Hepatocyte (in vitro differentiated cells): ENCODE results near the gene ARMC7. TPM values are rescaled to one million over a fixed set of nuclear protein-coding genes. Genes with fewer than 3 reads are reported as not detected.
"Not testable (repeated sequence)": the region's sequence is repeated elsewhere in the genome, so short reads cannot be mapped to it uniquely, and the experiment has no call there.

Experiments
- DNase-seq: peaks from one replicate; pipeline ENCODE4 v3.0.0-alpha.2; 2016; ENCODE audit warnings: low spot score
- H2AFZ ChIP-seq: fragments of 200-600 bp; sonication (generic); 2 replicates; pipeline ENCODE4 v1.6.0; 2016; ENCODE audit warnings: antibody characterized with exemption, mild to moderate bottlenecking
- H3K27ac ChIP-seq: fragments of 200-600 bp; sonication (generic); 2 replicates; pipeline ENCODE4 v1.5.1; 2016; ENCODE audit warnings: mild to moderate bottlenecking
- H3K27me3 ChIP-seq: fragments of 200-600 bp; sonication (generic); 2 replicates; pipeline ENCODE4 v1.6.1; 2016
- H3K36me3 ChIP-seq: fragments of 200-600 bp; sonication (generic); replicated peaks from 2 replicates; pipeline ENCODE4 v1.5.1; 2016; ENCODE audit warnings: low read depth; ENCODE audit not compliant: insufficient read depth
- H3K4me1 ChIP-seq: fragments of 200-600 bp; sonication (generic); 2 replicates; pipeline ENCODE4 v1.5.1; 2016; ENCODE audit warnings: mild to moderate bottlenecking, moderate library complexity; ENCODE audit not compliant: insufficient read depth
- H3K4me2 ChIP-seq: fragments of 200-600 bp; sonication (generic); 2 replicates; pipeline ENCODE4 v1.6.0; 2016
- H3K4me3 ChIP-seq: fragments of 200-600 bp; sonication (generic); 2 replicates; pipeline ENCODE4 v1.5.1; 2016; ENCODE audit warnings: mild to moderate bottlenecking
- H3K79me2 ChIP-seq: fragments of 200-600 bp; sonication (generic); 2 replicates; pipeline ENCODE4 v1.6.0; 2017; ENCODE audit warnings: mild to moderate bottlenecking
- H3K9me2 ChIP-seq: fragments of 200-600 bp; sonication (generic); replicated peaks from 2 replicates; pipeline ENCODE4 v1.6.0; 2017; ENCODE audit warnings: mild to moderate bottlenecking; ENCODE audit not compliant: insufficient read depth
- H3K9me3 ChIP-seq: fragments of 200-600 bp; sonication (generic); 2 replicates; pipeline ENCODE4 v1.5.1; 2016; ENCODE audit warnings: low read depth, mild to moderate bottlenecking
- H4K20me1 ChIP-seq: fragments of 200-600 bp; sonication (generic); 2 replicates; pipeline ENCODE4 v1.6.0; 2016; ENCODE audit warnings: mild to moderate bottlenecking; ENCODE audit not compliant: insufficient read depth, poor library complexity, severe bottlenecking
- EZH2 ChIP-seq: fragments of 200-600 bp; sonication (generic); IDR thresholded peaks from 2 replicates; pipeline ENCODE4 v1.6.1; 2016; ENCODE audit warnings: antibody characterized with exemption, mild to moderate bottlenecking, borderline replicate concordance
- EZH2phosphoT487 ChIP-seq: fragments of 200-600 bp; sonication (generic); IDR thresholded peaks from one replicate; pipeline ENCODE4 v1.6.1; 2018; ENCODE audit warnings: antibody characterized with exemption, mild to moderate bottlenecking, low read depth, moderate library complexity; ENCODE audit not compliant: unreplicated experiment, severe bottlenecking
- WGBS: methylation state at CpG from one replicate; pipeline ENCODE4 v1.1.6; 2016; ENCODE audit warnings: low lambda C conversion rate; ENCODE audit errors: missing lambda C conversion rate; 5-methylcytosine and 5-hydroxymethylcytosine counted together
- polyA plus RNA-seq: library from polyadenylated mRNA; unstranded; fragments of >200 nt; fragmentation: Nextera tagmentation; extraction: Ambion mirVana; gene quantifications from 2 replicates; pipeline ENCODE4 v1.2.1, GENCODE V29; 2016
- total RNA-seq: library from RNA; depleted of rRNA; stranded (reverse); fragments of >200 nt; gene quantifications from 2 replicates; pipeline ENCODE4 v1.2.3, GENCODE V29; 2014
- TF ChIP-seq, protein P1 (sequence below): fragments of 200-600 bp; sonication (generic); IDR thresholded peaks from 2 replicates; pipeline ENCODE4 v1.5.1; 2016; ENCODE audit warnings: antibody characterized with exemption, mild to moderate bottlenecking; ENCODE audit not compliant: poor library complexity

The ARMC7 gene
- total and polyA plus RNA-seq, 2 experiments from 2014 or later = 3.5 to 4.0 TPM

GRCh38 chr17:75126954-75127353 is 17.2 kb downstream of the ARMC7 start:
- H3K9me2 ChIP-seq = no peaks in the 10 kb centered on the region
- no peak overlapping the region for H2AFZ ChIP-seq
- no peak overlapping the region for H3K4me3 ChIP-seq
- peaks cover 20% of the 10 kb centered on the region for H3K79me2 ChIP-seq
- no peaks in the 10 kb centered on the region for H3K27me3 ChIP-seq
- H3K36me3 ChIP-seq = no peaks in the 10 kb centered on the region
- H3K9me3 ChIP-seq = no peaks in the 10 kb centered on the region
- no peaks in the 10 kb centered on the region for H4K20me1 ChIP-seq
- no peak for DNase-seq
- H3K27ac ChIP-seq = no peak overlapping the region
- H3K4me2 ChIP-seq = no peak overlapping the region
- WGBS = 97% methylated on average over 8 of the region's 8 CpGs
- TF ChIP-seq EZH2 (no peak), EZH2phosphoT487 (no peak)
- TF ChIP-seq, protein P1, sequence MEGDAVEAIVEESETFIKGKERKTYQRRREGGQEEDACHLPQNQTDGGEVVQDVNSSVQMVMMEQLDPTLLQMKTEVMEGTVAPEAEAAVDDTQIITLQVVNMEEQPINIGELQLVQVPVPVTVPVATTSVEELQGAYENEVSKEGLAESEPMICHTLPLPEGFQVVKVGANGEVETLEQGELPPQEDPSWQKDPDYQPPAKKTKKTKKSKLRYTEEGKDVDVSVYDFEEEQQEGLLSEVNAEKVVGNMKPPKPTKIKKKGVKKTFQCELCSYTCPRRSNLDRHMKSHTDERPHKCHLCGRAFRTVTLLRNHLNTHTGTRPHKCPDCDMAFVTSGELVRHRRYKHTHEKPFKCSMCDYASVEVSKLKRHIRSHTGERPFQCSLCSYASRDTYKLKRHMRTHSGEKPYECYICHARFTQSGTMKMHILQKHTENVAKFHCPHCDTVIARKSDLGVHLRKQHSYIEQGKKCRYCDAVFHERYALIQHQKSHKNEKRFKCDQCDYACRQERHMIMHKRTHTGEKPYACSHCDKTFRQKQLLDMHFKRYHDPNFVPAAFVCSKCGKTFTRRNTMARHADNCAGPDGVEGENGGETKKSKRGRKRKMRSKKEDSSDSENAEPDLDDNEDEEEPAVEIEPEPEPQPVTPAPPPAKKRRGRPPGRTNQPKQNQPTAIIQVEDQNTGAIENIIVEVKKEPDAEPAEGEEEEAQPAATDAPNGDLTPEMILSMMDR = no peak
- H3K4me1 ChIP-seq = peaks cover 16% of the 10 kb centered on the region

- not testable (repeated sequence) for H3K4me2 ChIP-seq, H3K9me3 ChIP-seq, H3K36me3 ChIP-seq, H3K27me3 ChIP-seq, H4K20me1 ChIP-seq, H3K4me3 ChIP-seq, H2AFZ ChIP-seq, H3K9me2 ChIP-seq, DNase-seq, H3K27ac ChIP-seq
- Histone ChIP-seq H3K4me1 (peaks cover 21% of the 10 kb centered on the region), H3K79me2 (peaks cover 19% of the 10 kb centered on the region)
- WGBS = 97% methylated on average over 5 of the region's 5 CpGs
Measured at GRCh38 chr17:75127936-75128335, 18.2 kb downstream of the ARMC7 start.

- H3K4me3 ChIP-seq = no peak overlapping the region
- peaks cover 19% of the 10 kb centered on the region for H3K79me2 ChIP-seq
- H3K27me3 ChIP-seq = no peaks in the 10 kb centered on the region
- WGBS = 96% methylated on average over 33 of the region's 33 CpGs
- no peak for DNase-seq
- no peaks in the 10 kb centered on the region for H3K9me3 ChIP-seq
- no peak for TF ChIP-seq EZH2
- H3K4me2 ChIP-seq = no peak overlapping the region
- no peaks in the 10 kb centered on the region for H4K20me1 ChIP-seq
- H3K36me3 ChIP-seq = no peaks in the 10 kb centered on the region
- H3K9me2 ChIP-seq = no peaks in the 10 kb centered on the region
- no peak overlapping the region for H2AFZ ChIP-seq
- peaks cover 18% of the 10 kb centered on the region for H3K4me1 ChIP-seq
- H3K27ac ChIP-seq = no peak overlapping the region
Measured at GRCh38 chr17:75128694-75129505, 19.1 kb downstream of the ARMC7 start.

DNA sequence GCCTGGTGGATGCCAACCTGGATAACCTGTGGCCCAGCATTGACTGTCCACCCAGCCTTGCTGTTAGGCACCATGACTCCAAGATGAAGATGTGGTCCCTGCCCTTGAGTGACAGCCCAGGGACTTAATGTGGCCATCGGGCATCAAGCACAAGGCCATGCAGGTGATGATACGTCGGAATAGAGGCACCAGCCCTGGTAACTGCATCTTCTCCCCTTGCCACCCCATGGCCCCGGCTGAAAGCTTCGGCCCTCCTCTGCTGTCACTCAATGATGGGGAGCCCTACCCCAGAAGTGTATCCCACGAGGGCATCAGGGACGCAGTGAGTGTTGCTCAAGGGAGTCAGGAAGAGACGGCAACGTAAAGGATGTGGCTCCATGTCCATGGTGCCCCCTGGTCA is 19.8 kb downstream of the ARMC7 start:
- Histone ChIP-seq H3K36me3 (no peaks in the 10 kb centered on the region), H3K9me2 (no peaks in the 10 kb centered on the region), H3K9me3 (no peaks in the 10 kb centered on the region), H3K4me2 (no peak overlapping the region), H3K27me3 (no peaks in the 10 kb centered on the region), H3K4me3 (no peak overlapping the region), H3K79me2 (peaks cover 19% of the 10 kb centered on the region), H4K20me1 (no peaks in the 10 kb centered on the region), H3K4me1 (peaks cover 14% of the 10 kb centered on the region), H3K27ac (no peak overlapping the region), H2AFZ (no peak overlapping the region)
- 95% methylated on average over 9 of the region's 9 CpGs for WGBS
- TF ChIP-seq EZH2 (no peak), EZH2phosphoT487 (no peak)
- TF ChIP-seq, protein P1 = no peak
- DNase-seq = no peak
